HEK293T (cell line): Measurements from ENCODE around the gene SPNS2.

ENCODE experiments used
- CTCF ChIA-PET: fragments of 350-600 bp; formaldehyde crosslinking; extraction: SDS; loops from one replicate; lab custom pipeline; 2021; ENCODE audit warnings: antibody characterized with exemption, inconsistent platforms; lab: Yijun Ruan, JAX
- POLR2A ChIA-PET: fragments of 350-600 bp; formaldehyde crosslinking; extraction: SDS; loops from one replicate; lab custom pipeline; 2020; ENCODE audit warnings: antibody characterized with exemption, inconsistent platforms; lab: Yijun Ruan, JAX
- DNase-seq: peaks from one replicate; pipeline ENCODE4 v3.0.0; 2012; ENCODE audit warnings: mixed read lengths; ENCODE audit errors: extremely low spot score
- ARNT ChIP-seq: fragments of 450-650 bp; IDR thresholded peaks from 2 replicates; pipeline ENCODE4 v1.6.1; 2017; ENCODE audit warnings: mild to moderate bottlenecking
- BHLHE40 ChIP-seq: fragments of 450-650 bp; IDR thresholded peaks from 2 replicates; pipeline ENCODE4 v1.6.1; 2016; ENCODE audit warnings: mild to moderate bottlenecking, moderate library complexity, borderline replicate concordance
- CTBP1 ChIP-seq: fragments of 450-650 bp; IDR thresholded peaks from 2 replicates; pipeline ENCODE4 v1.6.1; 2016; ENCODE audit warnings: borderline replicate concordance
- ELF4 ChIP-seq: fragments of 450-650 bp; IDR thresholded peaks from 2 replicates; pipeline ENCODE4 v1.6.1; 2017; ENCODE audit warnings: antibody characterized with exemption
- FOXA1 ChIP-seq: fragments of 450-650 bp; IDR thresholded peaks from 2 replicates; pipeline ENCODE4 v1.6.1; 2016; ENCODE audit warnings: mild to moderate bottlenecking
- FOXK2 ChIP-seq: fragments of 450-650 bp; IDR thresholded peaks from 2 replicates; pipeline ENCODE4 v1.6.1; 2016; ENCODE audit warnings: mild to moderate bottlenecking
- FOXM1 ChIP-seq: fragments of 450-650 bp; IDR thresholded peaks from 2 replicates; pipeline ENCODE4 v1.6.1; 2017; ENCODE audit warnings: mild to moderate bottlenecking, borderline replicate concordance
- HDGF ChIP-seq: fragments of 450-650 bp; IDR thresholded peaks from 2 replicates; pipeline ENCODE4 v1.6.1; 2017; ENCODE audit warnings: antibody characterized with exemption, borderline replicate concordance
- L3MBTL2 ChIP-seq: fragments of 450-650 bp; conservative IDR thresholded peaks from 2 replicates; pipeline ENCODE4 v1.6.1; 2016; ENCODE audit warnings: mild to moderate bottlenecking
- LEF1 ChIP-seq: fragments of 450-650 bp; IDR thresholded peaks from 2 replicates; pipeline ENCODE4 v1.6.1; 2017; ENCODE audit warnings: mild to moderate bottlenecking, borderline replicate concordance
- NFRKB ChIP-seq: fragments of 450-650 bp; IDR thresholded peaks from 2 replicates; pipeline ENCODE4 v1.6.1; 2016; ENCODE audit warnings: mild to moderate bottlenecking, moderate library complexity
- SP1 ChIP-seq: fragments of 450-650 bp; IDR thresholded peaks from 2 replicates; pipeline ENCODE4 v1.6.1; 2017
- SUZ12 ChIP-seq: fragments of 450-650 bp; IDR thresholded peaks from 2 replicates; pipeline ENCODE4 v1.6.1; 2016; ENCODE audit warnings: mild to moderate bottlenecking
- TARDBP ChIP-seq: fragments of 450-650 bp; IDR thresholded peaks from 2 replicates; pipeline ENCODE4 v1.6.1; 2016
- ZNF384 ChIP-seq: fragments of 450-650 bp; IDR thresholded peaks from 2 replicates; pipeline ENCODE4 v1.6.1; 2016
- TF ChIP-seq, protein P1 (sequence below): fragments of 450-650 bp; IDR thresholded peaks from 2 replicates; pipeline ENCODE4 v1.6.1; 2016

The SPNS2 gene

DNA sequence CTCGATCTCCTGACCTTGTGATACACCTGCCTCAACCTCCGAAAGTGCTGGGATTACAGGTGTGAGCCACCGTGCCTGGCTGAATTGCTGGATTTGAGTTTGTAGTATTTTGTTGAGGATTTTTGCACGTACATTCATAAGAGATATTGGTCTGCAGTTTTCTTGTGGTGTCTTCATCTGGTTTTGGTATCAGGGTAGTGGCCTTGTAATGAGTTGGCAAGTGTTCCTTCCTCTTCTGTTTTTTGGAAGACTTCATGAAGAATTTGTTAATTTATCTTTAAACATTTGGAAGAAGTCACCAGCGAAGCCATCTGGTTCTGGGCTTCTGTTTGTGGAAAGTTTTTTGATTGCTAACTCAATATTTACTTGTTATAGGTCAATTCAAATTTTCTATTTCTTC, 38.0 kb upstream of the SPNS2 start:
- no peak for DNase-seq
- POLR2A ChIA-PET, result no interaction called here
- TF ChIP-seq, protein P1, sequence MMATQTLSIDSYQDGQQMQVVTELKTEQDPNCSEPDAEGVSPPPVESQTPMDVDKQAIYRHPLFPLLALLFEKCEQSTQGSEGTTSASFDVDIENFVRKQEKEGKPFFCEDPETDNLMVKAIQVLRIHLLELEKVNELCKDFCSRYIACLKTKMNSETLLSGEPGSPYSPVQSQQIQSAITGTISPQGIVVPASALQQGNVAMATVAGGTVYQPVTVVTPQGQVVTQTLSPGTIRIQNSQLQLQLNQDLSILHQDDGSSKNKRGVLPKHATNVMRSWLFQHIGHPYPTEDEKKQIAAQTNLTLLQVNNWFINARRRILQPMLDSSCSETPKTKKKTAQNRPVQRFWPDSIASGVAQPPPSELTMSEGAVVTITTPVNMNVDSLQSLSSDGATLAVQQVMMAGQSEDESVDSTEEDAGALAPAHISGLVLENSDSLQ, result no peak
- TF ChIP-seq SP1 (no peak), ELF4 (no peak), L3MBTL2 (no peak), NFRKB (no peak), FOXM1 (no peak), ZNF384 (no peak), TARDBP (no peak), BHLHE40 (no peak), LEF1 (no peak), CTBP1 (no peak), SUZ12 (no peak), FOXK2 (no peak)
- CTCF ChIA-PET, result no interaction called here

DNA sequence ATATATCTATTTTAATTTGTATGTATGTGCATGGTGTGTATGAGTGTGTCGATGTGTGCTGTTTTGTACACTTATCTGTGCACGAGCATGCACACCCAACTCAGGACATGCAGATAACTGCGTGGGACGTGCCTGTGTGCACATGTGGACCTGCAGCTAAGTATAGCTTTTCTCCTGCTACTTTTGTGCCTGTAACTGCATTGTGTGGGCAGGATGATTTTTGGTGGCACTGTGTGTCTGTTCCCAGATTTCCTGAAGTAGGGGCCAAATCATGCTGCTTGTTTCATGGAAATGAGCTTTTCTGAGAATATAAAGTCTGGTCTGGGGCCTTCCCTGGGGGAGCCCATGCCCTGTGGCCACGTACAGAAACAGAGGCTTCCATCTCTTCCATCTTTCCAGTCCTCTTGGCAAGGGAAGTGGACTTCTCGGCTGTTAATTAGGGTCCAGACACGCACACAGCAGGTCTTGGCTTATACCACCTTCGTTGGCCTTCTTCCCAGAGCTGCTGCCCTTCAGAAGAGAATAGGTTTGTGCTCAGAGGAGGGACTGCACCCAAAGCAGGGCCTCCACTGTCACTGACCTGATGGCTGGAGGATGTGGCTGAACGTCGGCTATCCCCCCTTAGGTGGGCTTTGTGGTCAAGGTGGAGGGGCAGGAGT, 34.7 kb upstream of the SPNS2 start:
- TF ChIP-seq LEF1 (no peak), FOXM1 (no peak), TARDBP (no peak), FOXK2 (no peak), SP1 (no peak), HDGF (no peak), SUZ12 (no peak), ARNT (no peak), BHLHE40 (no peak)
- no peak for DNase-seq
- ChIA-PET CTCF (no interaction called here), POLR2A (no interaction called here)

DNA sequence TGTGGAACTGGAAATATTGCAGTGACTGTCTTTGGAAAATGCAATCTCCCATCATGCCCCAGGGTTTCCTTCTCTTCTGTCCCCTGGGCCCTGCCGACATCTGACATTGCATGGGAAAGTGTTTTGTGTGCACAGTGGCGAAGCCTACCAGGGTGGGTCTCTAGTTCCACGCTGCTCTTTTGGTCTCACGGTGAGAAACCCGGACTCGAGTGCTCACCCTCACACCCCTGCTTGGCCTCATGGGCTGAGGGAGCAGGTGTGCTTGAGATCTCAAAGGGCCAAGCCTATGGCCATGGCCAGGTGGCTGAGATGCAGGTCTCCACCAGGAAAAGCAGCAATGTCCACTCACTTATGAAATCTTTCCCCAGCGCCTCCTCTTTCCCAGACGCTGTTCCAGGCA, 32.9 kb upstream of the SPNS2 start:
- TF ChIP-seq FOXA1, result no peak
- TF ChIP-seq, protein P1, result no peak
- TF ChIP-seq ELF4, result no peak
- TF ChIP-seq SP1, result no peak
- TF ChIP-seq HDGF, result no peak
- TF ChIP-seq ARNT, result no peak
- no peak for TF ChIP-seq CTBP1
- no peak for TF ChIP-seq LEF1
- TF ChIP-seq TARDBP, result no peak
- CTCF ChIA-PET, result no interaction called here
- DNase-seq, result no peak
- POLR2A ChIA-PET, result no interaction called here

GRCh38 chr17:4467287-4467686, 31.4 kb upstream of the SPNS2 start:
- POLR2A ChIA-PET, result no interaction called here
- TF ChIP-seq NFRKB, result no peak
- no peak for TF ChIP-seq SUZ12
- TF ChIP-seq BHLHE40, result no peak
- CTCF ChIA-PET, result no interaction called here
- DNase-seq, result no peak

DNA sequence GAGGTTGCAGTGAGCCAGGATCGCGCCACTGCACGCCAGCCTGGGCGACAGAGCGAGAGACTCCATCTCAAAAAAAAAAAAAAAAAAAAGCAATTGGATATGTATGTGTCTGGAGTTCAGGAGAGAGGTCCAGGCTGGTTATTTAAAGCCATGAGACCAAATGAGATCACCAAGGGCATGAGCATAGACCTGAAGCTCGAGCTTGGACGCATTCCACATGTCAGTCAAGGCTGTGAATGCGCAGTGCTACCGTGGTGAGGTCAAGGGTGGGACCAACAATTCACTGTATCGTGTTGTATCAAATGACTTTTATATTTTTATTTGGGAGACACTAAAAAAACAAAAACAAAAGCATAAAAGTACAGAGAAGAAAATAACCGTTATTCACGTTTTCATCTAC, 29.1 kb upstream of the SPNS2 start:
- ChIA-PET POLR2A (no interaction called here), CTCF (no interaction called here)
- no peak for DNase-seq
- no peak for TF ChIP-seq BHLHE40
- no peak for TF ChIP-seq HDGF
- no peak for TF ChIP-seq SP1
- no peak for TF ChIP-seq FOXA1
- TF ChIP-seq NFRKB, result no peak
- TF ChIP-seq ELF4, result no peak
- TF ChIP-seq, protein P1, result no peak
- no peak for TF ChIP-seq TARDBP
- TF ChIP-seq CTBP1, result no peak
- no peak for TF ChIP-seq ARNT
- TF ChIP-seq SUZ12, result no peak
- no peak for TF ChIP-seq L3MBTL2
- TF ChIP-seq LEF1, result no peak

GRCh38 chr17:4472286-4472685, 26.4 kb upstream of the SPNS2 start:
- no peak for TF ChIP-seq TARDBP
- no peak for TF ChIP-seq ARNT
- TF ChIP-seq LEF1, result no peak
- no peak for TF ChIP-seq ELF4
- TF ChIP-seq NFRKB, result no peak
- TF ChIP-seq CTBP1, result no peak
- no peak for TF ChIP-seq FOXA1
- TF ChIP-seq ZNF384, result no peak
- TF ChIP-seq HDGF, result no peak
- no peak for TF ChIP-seq SUZ12
- no peak for TF ChIP-seq FOXM1
- TF ChIP-seq FOXK2, result no peak
- TF ChIP-seq, protein P1, result no peak
- TF ChIP-seq L3MBTL2, result no peak
- TF ChIP-seq SP1, result no peak
- no peak for TF ChIP-seq BHLHE40
- ChIA-PET CTCF (interaction anchor here (0.6 kb wide), 1 partner anchor 1554 kb away, joined by 4 read pairs; no protein-coding TSS in a partner anchor), POLR2A (no interaction called here)
- DNase-seq, result no peak
